H9 (cell line): ENCODE results near the gene GGPS1. TPM values are rescaled to one million over a fixed set of nuclear protein-coding genes. Genes with fewer than 3 reads are reported as not detected.

Source experiments
- DNase-seq: peaks from one replicate; pipeline ENCODE4 v3.0.0-alpha.2; 2017
- H2AFZ ChIP-seq: one replicate; pipeline ENCODE4 v1.6.1; 2013; ENCODE audit warnings: mild to moderate bottlenecking, low read length, control low read depth, moderate library complexity
- H2AK5ac ChIP-seq: 2 replicates; pipeline ENCODE4 v1.6.1; 2013; ENCODE audit warnings: low read length, control low read depth, mixed read lengths; ENCODE audit not compliant: insufficient read length
- H2BK120ac ChIP-seq: one replicate; pipeline ENCODE4 v1.6.1; 2013; ENCODE audit warnings: low read depth, mild to moderate bottlenecking, low read length, control low read depth, inconsistent platforms; ENCODE audit not compliant: poor library complexity, severe bottlenecking
- H2BK12ac ChIP-seq: 2 replicates; pipeline ENCODE4 v1.6.1; 2013; ENCODE audit warnings: low read length, control low read depth, mixed read lengths, low read depth; ENCODE audit not compliant: insufficient read length
- H2BK15ac ChIP-seq: 2 replicates; pipeline ENCODE4 v1.6.1; 2013; ENCODE audit warnings: low read depth, low read length, control low read depth
- H2BK20ac ChIP-seq: one replicate; pipeline ENCODE4 v1.6.1; 2013; ENCODE audit warnings: low read depth, mild to moderate bottlenecking, low read length, control low read depth, inconsistent platforms; ENCODE audit not compliant: poor library complexity, severe bottlenecking
- H2BK5ac ChIP-seq: 2 replicates; pipeline ENCODE4 v1.6.1; 2013; ENCODE audit warnings: low read length, control low read depth, mixed read lengths; ENCODE audit not compliant: insufficient read length
- H3K14ac ChIP-seq: 2 replicates; pipeline ENCODE4 v1.6.1; 2013; ENCODE audit warnings: low read length, control low read depth; ENCODE audit not compliant: insufficient read depth
- H3K18ac ChIP-seq: 2 replicates; pipeline ENCODE4 v1.6.1; 2013; ENCODE audit warnings: low read depth, mild to moderate bottlenecking, mixed read lengths, low read length, control low read depth; ENCODE audit not compliant: insufficient read length
- H3K23ac ChIP-seq: 2 replicates; pipeline ENCODE4 v1.6.1; 2013; ENCODE audit warnings: low read length, control low read depth, mixed read lengths, low read depth; ENCODE audit not compliant: insufficient read length
- H3K23me2 ChIP-seq: 2 replicates; pipeline ENCODE4 v1.6.1; 2013; ENCODE audit warnings: low read depth, mild to moderate bottlenecking, mixed read lengths, low read length, control low read depth; ENCODE audit not compliant: insufficient read length, poor library complexity, severe bottlenecking
- H3K27ac ChIP-seq: 2 replicates; pipeline ENCODE4 v1.5.1; 2013; ENCODE audit warnings: low read length, control low read depth, mixed read lengths, low read depth; ENCODE audit not compliant: insufficient read length
- H3K27me3 ChIP-seq: 2 replicates; pipeline ENCODE4 v1.6.1; 2013; ENCODE audit warnings: low read length, control low read depth, inconsistent platforms; ENCODE audit not compliant: insufficient read depth
- H3K4ac ChIP-seq: 2 replicates; pipeline ENCODE4 v1.6.1; 2013; ENCODE audit warnings: low read depth, mild to moderate bottlenecking, control low read depth, inconsistent platforms, low read length, moderate library complexity
- H3K4me1 ChIP-seq: 2 replicates; pipeline ENCODE4 v1.6.1; 2013; ENCODE audit warnings: low read length, control low read depth, inconsistent platforms; ENCODE audit not compliant: insufficient read depth
- H3K4me2 ChIP-seq: 2 replicates; pipeline ENCODE4 v1.6.1; 2013; ENCODE audit warnings: low read length, control low read depth, mixed read lengths; ENCODE audit not compliant: insufficient read length, insufficient read depth
- H3K56ac ChIP-seq: 2 replicates; pipeline ENCODE4 v1.6.1; 2013; ENCODE audit warnings: low read depth, mild to moderate bottlenecking, mixed read lengths, low read length, control low read depth; ENCODE audit not compliant: insufficient read length
- H3K79me1 ChIP-seq: 2 replicates; pipeline ENCODE4 v1.6.1; 2013; ENCODE audit warnings: low read depth, mild to moderate bottlenecking, moderate library complexity, low read length, control low read depth, inconsistent platforms; ENCODE audit not compliant: insufficient read depth, poor library complexity, severe bottlenecking
- H3K79me2 ChIP-seq: 2 replicates; pipeline ENCODE4 v1.6.1; 2013; ENCODE audit warnings: low read length, control low read depth, inconsistent platforms; ENCODE audit not compliant: insufficient read depth
- H3K9ac ChIP-seq: 2 replicates; pipeline ENCODE4 v1.6.1; 2013; ENCODE audit warnings: low read length, control low read depth, mixed read lengths; ENCODE audit not compliant: insufficient read length; ENCODE audit errors: extremely low read depth
- H3K9me3 ChIP-seq: one replicate; pipeline ENCODE4 v1.6.1; 2013; ENCODE audit warnings: low read depth, low read length, inconsistent platforms; ENCODE audit not compliant: control insufficient read depth
- H3T11ph ChIP-seq: one replicate; pipeline ENCODE4 v1.6.1; 2013; ENCODE audit warnings: mild to moderate bottlenecking, low read length, control low read depth, inconsistent platforms
- H4K20me1 ChIP-seq: one replicate; pipeline ENCODE4 v1.6.1; 2013; ENCODE audit not compliant: control insufficient read depth, insufficient read length, insufficient read depth
- H4K5ac ChIP-seq: 2 replicates; pipeline ENCODE4 v1.6.1; 2013; ENCODE audit warnings: low read depth, mild to moderate bottlenecking, mixed read lengths, low read length, control low read depth; ENCODE audit not compliant: insufficient read length
- H4K8ac ChIP-seq: replicated peaks from 2 replicates; pipeline ENCODE4 v1.6.1; 2013; ENCODE audit warnings: low read length, control low read depth, mixed read lengths, low read depth; ENCODE audit not compliant: insufficient read length
- H4K91ac ChIP-seq: 2 replicates; pipeline ENCODE4 v1.6.1; 2013; ENCODE audit warnings: low read depth, mild to moderate bottlenecking, moderate library complexity, mixed read lengths, low read length, control low read depth; ENCODE audit not compliant: insufficient read length
- H3K27ac Mint-ChIP-seq, 3 experiments: 2 replicates in 2 of 3; 3 replicates in 1 of 3; pipeline ENCODE4 v1.8.0; 2020 to 2021; ENCODE audit warnings: mixed read lengths in 3 of 3, mild to moderate bottlenecking in 1 of 3, moderate library complexity in 1 of 3
- H3K27me3 Mint-ChIP-seq: 2 replicates; pipeline ENCODE4 v1.8.0; 2021; ENCODE audit warnings: low read depth, mild to moderate bottlenecking, moderate library complexity, mixed read lengths
- H3K36me3 Mint-ChIP-seq, 3 experiments: 2 replicates in 2 of 3; 3 replicates in 1 of 3; pipeline ENCODE4 v1.8.0; 2020 to 2021; ENCODE audit warnings: low read depth in 3 of 3, mixed read lengths in 3 of 3; ENCODE audit not compliant: insufficient read depth in 1 of 3
- H3K4me1 Mint-ChIP-seq, 2 experiments: 2 replicates each; pipeline ENCODE4 v1.8.0; 2020; ENCODE audit warnings: mixed read lengths in 2 of 2
- H3K4me3 Mint-ChIP-seq, 2 experiments: 2 replicates in 1 of 2; 3 replicates in 1 of 2; pipeline ENCODE4 v1.8.0; 2020 to 2021; ENCODE audit warnings: mild to moderate bottlenecking in 2 of 2, mixed read lengths in 2 of 2, moderate library complexity in 1 of 2
- H3K9me3 Mint-ChIP-seq, 2 experiments: 2 replicates in 1 of 2; 3 replicates in 1 of 2; pipeline ENCODE4 v1.8.0; 2020; ENCODE audit warnings: mild to moderate bottlenecking in 2 of 2, mixed read lengths in 2 of 2, moderate library complexity in 1 of 2
- CTCF ChIP-seq: fragments of 200-600 bp; sonication (generic); conservative IDR thresholded peaks from 3 replicates; pipeline ENCODE4 v1.8.0; 2021; ENCODE audit warnings: antibody characterized with exemption, mild to moderate bottlenecking
- WGBS: extraction: QIAGEN DNeasy Blood & Tissue Kit; methylation state at CpG from one replicate; pipeline ENCODE4 v1.1.7; 2013; ENCODE audit warnings: missing lambda C conversion rate, low lambda C conversion rate, mixed read lengths; ENCODE audit not compliant: insufficient read length; ENCODE audit errors: extremely low coverage; 5-methylcytosine and 5-hydroxymethylcytosine counted together
- total RNA-seq: library from RNA; stranded (reverse); gene quantifications from 2 replicates; pipeline ENCODE4 v1.2.1, GENCODE V29; 2021

Gene GGPS1
- total RNA-seq, 1 experiment from 2014 or later = 44.7 TPM

- Histone ChIP-seq H2AK5ac (no peak overlapping the region), H3K4me1 (no peaks in the 10 kb centered on the region), H3K18ac (no peak overlapping the region), H3K9ac (no peak overlapping the region), H3K79me1 (no peaks in the 10 kb centered on the region), H2BK20ac (no peak overlapping the region), H3K79me2 (peaks cover 9% of the 10 kb centered on the region; the same call in 1 of the 2 replicates), H2BK12ac (no peak overlapping the region), H2BK15ac (no peak overlapping the region), H4K5ac (no peak overlapping the region), H2BK5ac (no peak overlapping the region), H3K9me3 (no peaks in the 10 kb centered on the region), H4K20me1 (no peaks in the 10 kb centered on the region), H3K56ac (no peak overlapping the region), H3K27ac (no peak overlapping the region), H2AFZ (no peak overlapping the region), H3K23ac (no peak overlapping the region), H3T11ph (no peak overlapping the region), H3K14ac (no peak overlapping the region), H3K23me2 (no peaks in the 10 kb centered on the region), H2BK120ac (no peak overlapping the region), H3K4me2 (no peak overlapping the region), H4K8ac (no peak overlapping the region), H4K91ac (no peak overlapping the region), H3K27me3 (no peaks in the 10 kb centered on the region), H3K4ac (no peak overlapping the region)
- no peak overlapping the region for H3K27ac Mint-ChIP-seq
- TF ChIP-seq CTCF = no peak
- H3K27me3 Mint-ChIP-seq = no peaks in the 10 kb centered on the region
- no CpG with 5 or more reads among the region's 4 CpGs for WGBS
- H3K9me3 Mint-ChIP-seq = no peaks in the 10 kb centered on the region
- H3K4me3 Mint-ChIP-seq = no peak overlapping the region
- DNase-seq = no peak
- peaks cover 14 to 29% (median 23%) of the 10 kb centered on the region in 3 experiments for H3K36me3 Mint-ChIP-seq
- peaks cover 3 to 5% of the 10 kb centered on the region in 2 experiments; a peak in 2 of 4 replicates for H3K4me1 Mint-ChIP-seq
Observed at GRCh38 chr1:235336903-235337302, 8.5 kb downstream of the GGPS1 start.
